ENCODE results near the gene WDR1. TPM values are rescaled to one million over a fixed set of nuclear protein-coding genes. Genes with fewer than 3 reads are reported as not detected.

The WDR1 gene
- total and polyA plus RNA-seq, 2 of the 13 experiments (the other 11 are each of a cell fraction or from before 2014, with no cell fraction given), result 106 to 198 TPM

DNA sequence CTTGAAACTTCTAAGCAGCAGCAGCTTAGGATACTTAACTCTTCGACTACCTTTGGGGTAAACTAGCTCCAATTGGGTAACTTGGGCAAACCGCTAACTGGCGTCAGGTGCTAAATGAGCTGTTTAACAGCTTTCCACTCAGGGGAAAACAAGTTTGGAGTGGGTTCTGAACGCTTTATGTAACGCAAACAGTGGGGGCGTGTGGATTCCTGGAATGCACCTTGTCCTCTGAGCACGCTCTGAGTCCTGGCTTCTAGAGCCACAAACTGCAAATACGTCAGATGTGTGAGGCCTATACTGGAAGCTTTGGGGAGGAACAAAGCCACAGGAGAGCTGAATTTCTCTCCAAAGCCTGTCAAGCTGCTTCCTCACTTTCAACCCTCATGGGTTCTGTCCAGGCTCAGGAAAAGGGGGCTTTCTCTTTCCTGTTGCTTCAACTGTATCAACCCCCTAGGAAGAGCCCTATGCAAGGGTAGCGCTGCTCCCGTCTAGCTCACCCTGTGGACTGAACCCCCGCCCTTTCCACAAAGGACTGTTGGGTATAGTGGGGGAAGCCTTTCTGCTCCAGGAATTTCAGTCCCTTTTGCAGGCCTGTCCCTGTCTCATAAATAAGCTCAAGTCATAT lies 4.5 kb upstream of the WDR1 start (continued):
- TF ChIP-seq, protein P1, sequence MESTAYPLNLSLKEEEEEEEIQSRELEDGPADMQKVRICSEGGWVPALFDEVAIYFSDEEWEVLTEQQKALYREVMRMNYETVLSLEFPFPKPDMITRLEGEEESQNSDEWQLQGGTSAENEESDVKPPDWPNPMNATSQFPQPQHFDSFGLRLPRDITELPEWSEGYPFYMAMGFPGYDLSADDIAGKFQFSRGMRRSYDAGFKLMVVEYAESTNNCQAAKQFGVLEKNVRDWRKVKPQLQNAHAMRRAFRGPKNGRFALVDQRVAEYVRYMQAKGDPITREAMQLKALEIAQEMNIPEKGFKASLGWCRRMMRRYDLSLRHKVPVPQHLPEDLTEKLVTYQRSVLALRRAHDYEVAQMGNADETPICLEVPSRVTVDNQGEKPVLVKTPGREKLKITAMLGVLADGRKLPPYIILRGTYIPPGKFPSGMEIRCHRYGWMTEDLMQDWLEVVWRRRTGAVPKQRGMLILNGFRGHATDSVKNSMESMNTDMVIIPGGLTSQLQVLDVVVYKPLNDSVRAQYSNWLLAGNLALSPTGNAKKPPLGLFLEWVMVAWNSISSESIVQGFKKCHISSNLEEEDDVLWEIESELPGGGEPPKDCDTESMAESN (CRISPR knock-in tag; conservative IDR thresholded peaks at IDR 0.05), result 0 out of 2 replicates have a peak, but pooled peaks have one; percentile 55
- TF ChIP-seq BCL6 (CRISPR knock-in tag; IDR thresholded peaks at IDR 0.05) (peak; percentile 98), ZNF772 (CRISPR knock-in tag; IDR thresholded peaks at IDR 0.05) (0 out of 2 replicates have a peak, but pooled peaks have one; percentile 48), ZNF724P (CRISPR knock-in tag; IDR thresholded peaks at IDR 0.05; ENCODE audit: borderline replicate concordance) (0 out of 2 replicates have a peak, but pooled peaks have one; percentile 42), BORCS8-MEF2B (CRISPR knock-in tag; IDR thresholded peaks at IDR 0.05) (no peak), ZNF468 (CRISPR knock-in tag; IDR thresholded peaks at IDR 0.05) (no peak), ZNF460 (CRISPR knock-in tag; IDR thresholded peaks at IDR 0.05; ENCODE audit: borderline replicate concordance) (no peak), HDAC2 (CRISPR knock-in tag; IDR thresholded peaks at IDR 0.05) (no peak), NONO (IDR thresholded peaks at IDR 0.05) (no peak), NONO (CRISPR knock-in tag; conservative IDR thresholded peaks at IDR 0.05) (peak; percentile 58), ZNF160 (CRISPR knock-in tag; IDR thresholded peaks at IDR 0.05) (no peak), GABPB1 (CRISPR knock-in tag; IDR thresholded peaks at IDR 0.05) (0 out of 2 replicates have a peak, but pooled peaks have one; percentile 10)
- TF ChIP-seq, protein P2, sequence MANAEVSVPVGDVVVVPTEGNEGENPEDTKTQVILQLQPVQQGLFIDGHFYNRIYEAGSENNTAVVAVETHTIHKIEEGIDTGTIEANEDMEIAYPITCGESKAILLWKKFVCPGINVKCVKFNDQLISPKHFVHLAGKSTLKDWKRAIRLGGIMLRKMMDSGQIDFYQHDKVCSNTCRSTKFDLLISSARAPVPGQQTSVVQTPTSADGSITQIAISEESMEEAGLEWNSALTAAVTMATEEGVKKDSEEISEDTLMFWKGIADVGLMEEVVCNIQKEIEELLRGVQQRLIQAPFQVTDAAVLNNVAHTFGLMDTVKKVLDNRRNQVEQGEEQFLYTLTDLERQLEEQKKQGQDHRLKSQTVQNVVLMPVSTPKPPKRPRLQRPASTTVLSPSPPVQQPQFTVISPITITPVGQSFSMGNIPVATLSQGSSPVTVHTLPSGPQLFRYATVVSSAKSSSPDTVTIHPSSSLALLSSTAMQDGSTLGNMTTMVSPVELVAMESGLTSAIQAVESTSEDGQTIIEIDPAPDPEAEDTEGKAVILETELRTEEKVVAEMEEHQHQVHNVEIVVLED (CRISPR knock-in tag; IDR thresholded peaks at IDR 0.05; ENCODE audit: borderline replicate concordance), result 0 out of 2 replicates have a peak, but pooled peaks have one; percentile 22
- TF ChIP-seq, protein P3, sequence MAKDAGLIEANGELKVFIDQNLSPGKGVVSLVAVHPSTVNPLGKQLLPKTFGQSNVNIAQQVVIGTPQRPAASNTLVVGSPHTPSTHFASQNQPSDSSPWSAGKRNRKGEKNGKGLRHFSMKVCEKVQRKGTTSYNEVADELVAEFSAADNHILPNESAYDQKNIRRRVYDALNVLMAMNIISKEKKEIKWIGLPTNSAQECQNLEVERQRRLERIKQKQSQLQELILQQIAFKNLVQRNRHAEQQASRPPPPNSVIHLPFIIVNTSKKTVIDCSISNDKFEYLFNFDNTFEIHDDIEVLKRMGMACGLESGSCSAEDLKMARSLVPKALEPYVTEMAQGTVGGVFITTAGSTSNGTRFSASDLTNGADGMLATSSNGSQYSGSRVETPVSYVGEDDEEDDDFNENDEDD (CRISPR knock-in tag; IDR thresholded peaks at IDR 0.05; ENCODE audit: borderline replicate concordance), result 0 out of 2 replicates have a peak, but pooled peaks have one; percentile 16
- TF ChIP-seq, protein P4, sequence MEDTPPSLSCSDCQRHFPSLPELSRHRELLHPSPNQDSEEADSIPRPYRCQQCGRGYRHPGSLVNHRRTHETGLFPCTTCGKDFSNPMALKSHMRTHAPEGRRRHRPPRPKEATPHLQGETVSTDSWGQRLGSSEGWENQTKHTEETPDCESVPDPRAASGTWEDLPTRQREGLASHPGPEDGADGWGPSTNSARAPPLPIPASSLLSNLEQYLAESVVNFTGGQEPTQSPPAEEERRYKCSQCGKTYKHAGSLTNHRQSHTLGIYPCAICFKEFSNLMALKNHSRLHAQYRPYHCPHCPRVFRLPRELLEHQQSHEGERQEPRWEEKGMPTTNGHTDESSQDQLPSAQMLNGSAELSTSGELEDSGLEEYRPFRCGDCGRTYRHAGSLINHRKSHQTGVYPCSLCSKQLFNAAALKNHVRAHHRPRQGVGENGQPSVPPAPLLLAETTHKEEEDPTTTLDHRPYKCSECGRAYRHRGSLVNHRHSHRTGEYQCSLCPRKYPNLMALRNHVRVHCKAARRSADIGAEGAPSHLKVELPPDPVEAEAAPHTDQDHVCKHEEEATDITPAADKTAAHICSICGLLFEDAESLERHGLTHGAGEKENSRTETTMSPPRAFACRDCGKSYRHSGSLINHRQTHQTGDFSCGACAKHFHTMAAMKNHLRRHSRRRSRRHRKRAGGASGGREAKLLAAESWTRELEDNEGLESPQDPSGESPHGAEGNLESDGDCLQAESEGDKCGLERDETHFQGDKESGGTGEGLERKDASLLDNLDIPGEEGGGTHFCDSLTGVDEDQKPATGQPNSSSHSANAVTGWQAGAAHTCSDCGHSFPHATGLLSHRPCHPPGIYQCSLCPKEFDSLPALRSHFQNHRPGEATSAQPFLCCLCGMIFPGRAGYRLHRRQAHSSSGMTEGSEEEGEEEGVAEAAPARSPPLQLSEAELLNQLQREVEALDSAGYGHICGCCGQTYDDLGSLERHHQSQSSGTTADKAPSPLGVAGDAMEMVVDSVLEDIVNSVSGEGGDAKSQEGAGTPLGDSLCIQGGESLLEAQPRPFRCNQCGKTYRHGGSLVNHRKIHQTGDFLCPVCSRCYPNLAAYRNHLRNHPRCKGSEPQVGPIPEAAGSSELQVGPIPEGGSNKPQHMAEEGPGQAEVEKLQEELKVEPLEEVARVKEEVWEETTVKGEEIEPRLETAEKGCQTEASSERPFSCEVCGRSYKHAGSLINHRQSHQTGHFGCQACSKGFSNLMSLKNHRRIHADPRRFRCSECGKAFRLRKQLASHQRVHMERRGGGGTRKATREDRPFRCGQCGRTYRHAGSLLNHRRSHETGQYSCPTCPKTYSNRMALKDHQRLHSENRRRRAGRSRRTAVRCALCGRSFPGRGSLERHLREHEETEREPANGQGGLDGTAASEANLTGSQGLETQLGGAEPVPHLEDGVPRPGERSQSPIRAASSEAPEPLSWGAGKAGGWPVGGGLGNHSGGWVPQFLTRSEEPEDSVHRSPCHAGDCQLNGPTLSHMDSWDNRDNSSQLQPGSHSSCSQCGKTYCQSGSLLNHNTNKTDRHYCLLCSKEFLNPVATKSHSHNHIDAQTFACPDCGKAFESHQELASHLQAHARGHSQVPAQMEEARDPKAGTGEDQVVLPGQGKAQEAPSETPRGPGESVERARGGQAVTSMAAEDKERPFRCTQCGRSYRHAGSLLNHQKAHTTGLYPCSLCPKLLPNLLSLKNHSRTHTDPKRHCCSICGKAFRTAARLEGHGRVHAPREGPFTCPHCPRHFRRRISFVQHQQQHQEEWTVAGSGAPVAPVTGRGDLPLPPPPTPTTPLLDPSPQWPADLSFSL (CRISPR knock-in tag; IDR thresholded peaks at IDR 0.05), result no peak
